Stimulated activated CD4-positive, alpha-beta T cell treated with anti-CD3 and anti-CD28 coated beads, Interleukin-2, amount 100 ng/mL, for 48 hours (primary cell): Measurements from ENCODE around the gene ELOF1.
A peak's percentile ranks its signal among the peaks of the same experiment; 100 is the strongest.

ENCODE experiments used
- DNase-seq, 2 donors: peaks; one replicate each; pipeline ENCODE4 v3.0.0-alpha.2; 2020

ELOF1 gene

GRCh38 chr19:11534538-11534937, 24.5 kb downstream of the ELOF1 start:
- no peak for DNase-seq

GRCh38 chr19:11530432-11530831, 28.6 kb downstream of the ELOF1 start:
- DNase-seq = peak; percentile 34 to 39

GRCh38 chr19:11528551-11529341, 30.3 kb downstream of the ELOF1 start, which contains the start of gene ECSIT:
Gene ECSIT, minus strand, starts transcription at chr19:11529134. Its CDS starts 9,964 bp downstream, at chr19:11519170.
- peak; percentile 85 to 89 for DNase-seq

- no peak for DNase-seq
These were observed 39.9 kb downstream of the ELOF1 start for GRCh38 chr19:11519138-11519537.

- no peak for DNase-seq
These were observed 45.1 kb downstream of the ELOF1 start for GRCh38 chr19:11513946-11514345.

- no peak for DNase-seq
These were observed 48.6 kb downstream of the ELOF1 start for GRCh38 chr19:11510444-11510843.

GRCh38 chr19:11507370-11508078, 51.5 kb downstream of the ELOF1 start:
- DNase-seq = no peak

- no peak for DNase-seq
These were observed 52.1 kb downstream of the ELOF1 start for GRCh38 chr19:11506967-11507366.

GRCh38 chr19:11506101-11506555, 52.9 kb downstream of the ELOF1 start:
- DNase-seq = peak in 1 of 2 donors; percentile 12

GRCh38 chr19:11505504-11506100, 53.4 kb downstream of the ELOF1 start, which contains the start of gene ZNF653:
Gene ZNF653, minus strand, starts transcription at chr19:11505839. Its CDS starts 53 bp downstream, at chr19:11505786.
- peak; percentile 93 to 94 for DNase-seq

GRCh38 chr19:11505032-11505503, 54.0 kb downstream of the ELOF1 start:
- peak; percentile 95 to 97 for DNase-seq

GRCh38 chr19:11504502-11505031, 54.5 kb downstream of the ELOF1 start:
- DNase-seq = no peak
